GM12873 (cell line): ENCODE data around the gene BTBD10.

ENCODE experiments used
- TF ChIP-seq, protein P1 (sequence below): IDR thresholded peaks from 2 replicates; pipeline ENCODE4 v1.5.1; 2012; ENCODE audit warnings: low read depth, mild to moderate bottlenecking, moderate library complexity, low read length, control low read depth; ENCODE audit not compliant: insufficient read depth; ENCODE audit errors: missing control alignments

The BTBD10 gene

GRCh38 chr11:13373216-13373615, 89.8 kb downstream of the BTBD10 start:
- TF ChIP-seq, protein P1, sequence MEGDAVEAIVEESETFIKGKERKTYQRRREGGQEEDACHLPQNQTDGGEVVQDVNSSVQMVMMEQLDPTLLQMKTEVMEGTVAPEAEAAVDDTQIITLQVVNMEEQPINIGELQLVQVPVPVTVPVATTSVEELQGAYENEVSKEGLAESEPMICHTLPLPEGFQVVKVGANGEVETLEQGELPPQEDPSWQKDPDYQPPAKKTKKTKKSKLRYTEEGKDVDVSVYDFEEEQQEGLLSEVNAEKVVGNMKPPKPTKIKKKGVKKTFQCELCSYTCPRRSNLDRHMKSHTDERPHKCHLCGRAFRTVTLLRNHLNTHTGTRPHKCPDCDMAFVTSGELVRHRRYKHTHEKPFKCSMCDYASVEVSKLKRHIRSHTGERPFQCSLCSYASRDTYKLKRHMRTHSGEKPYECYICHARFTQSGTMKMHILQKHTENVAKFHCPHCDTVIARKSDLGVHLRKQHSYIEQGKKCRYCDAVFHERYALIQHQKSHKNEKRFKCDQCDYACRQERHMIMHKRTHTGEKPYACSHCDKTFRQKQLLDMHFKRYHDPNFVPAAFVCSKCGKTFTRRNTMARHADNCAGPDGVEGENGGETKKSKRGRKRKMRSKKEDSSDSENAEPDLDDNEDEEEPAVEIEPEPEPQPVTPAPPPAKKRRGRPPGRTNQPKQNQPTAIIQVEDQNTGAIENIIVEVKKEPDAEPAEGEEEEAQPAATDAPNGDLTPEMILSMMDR = no peak

DNA sequence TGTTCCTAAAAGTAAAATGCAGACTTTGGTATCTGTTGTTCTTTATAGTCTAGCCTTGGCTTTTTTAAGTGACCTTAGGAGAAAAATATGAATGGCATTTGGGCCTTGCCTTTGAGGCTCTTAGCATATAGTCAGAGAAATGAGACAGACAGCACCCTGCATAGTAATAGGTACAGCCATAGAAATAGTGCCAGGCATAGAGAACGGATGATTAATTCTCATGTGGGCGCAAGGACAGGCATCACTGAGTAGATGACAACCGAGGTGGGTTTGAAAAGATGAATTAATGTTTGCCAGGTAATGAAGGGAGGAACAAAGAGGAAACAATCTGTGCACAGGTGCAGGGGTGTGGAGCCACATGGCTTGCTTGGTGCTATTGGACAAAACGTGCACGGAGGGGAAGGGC, 95.0 kb downstream of the BTBD10 start:
- TF ChIP-seq, protein P1 = no peak

DNA sequence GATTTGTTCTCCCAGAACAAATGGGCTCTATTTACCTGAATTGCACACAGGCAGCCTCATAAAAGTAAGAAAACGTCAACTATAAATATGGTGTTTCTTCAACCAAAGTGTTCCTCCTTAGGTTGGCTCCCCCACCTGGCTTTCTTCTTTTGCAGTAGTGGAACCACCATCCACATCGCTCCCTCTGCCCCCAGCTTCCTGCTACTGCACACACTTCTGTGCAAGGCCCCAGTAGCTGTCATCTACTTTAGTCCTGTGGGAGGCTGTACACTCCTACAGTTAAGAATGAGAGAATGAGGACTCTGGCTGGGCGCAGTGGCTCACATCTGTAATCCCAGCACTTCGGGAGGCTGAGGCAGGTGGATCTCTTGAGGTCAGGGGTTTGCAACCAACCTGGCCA, 95.9 kb downstream of the BTBD10 start:
- TF ChIP-seq, protein P1 = peak; percentile 6

- TF ChIP-seq, protein P1 = no peak
Measured at GRCh38 chr11:13366266-13367026, 96.6 kb downstream of the BTBD10 start.

DNA sequence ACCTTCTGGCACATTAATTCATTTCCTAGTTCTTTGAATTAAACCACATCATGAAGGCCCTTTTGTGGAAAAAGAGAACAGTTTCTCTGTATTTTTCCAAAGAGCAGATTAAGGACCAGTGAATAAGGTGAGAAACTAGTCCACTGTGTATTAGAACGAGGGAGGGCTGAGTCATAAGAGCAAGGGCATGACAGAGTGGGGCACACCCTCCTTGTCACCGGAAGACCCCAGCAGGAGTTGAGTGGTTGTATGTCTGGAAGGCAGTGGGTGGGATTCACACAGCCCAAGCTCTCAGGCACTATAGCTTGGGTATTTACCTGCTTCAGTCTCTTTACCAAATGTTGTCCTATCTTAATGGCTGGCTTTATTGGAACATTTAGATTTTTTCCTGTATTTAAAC, 98.6 kb downstream of the BTBD10 start:
- TF ChIP-seq, protein P1 = no peak

- TF ChIP-seq, protein P1 = no peak
Measured at GRCh38 chr11:13362596-13363109, 100.4 kb downstream of the BTBD10 start.

- TF ChIP-seq, protein P1 = no peak
Measured at GRCh38 chr11:13358596-13359270, 104.3 kb downstream of the BTBD10 start.
